NCI-H82 treated with DMSO at 0.1 percent for 48 hours (cell line): Measurements from ENCODE around the gene KMT2E.

Experiments
- DNase-seq: peaks from one replicate; lab custom pipeline; 2025; ENCODE audit not compliant: unreplicated experiment; lab: John Stamatoyannopoulos, UW

The KMT2E gene

DNA sequence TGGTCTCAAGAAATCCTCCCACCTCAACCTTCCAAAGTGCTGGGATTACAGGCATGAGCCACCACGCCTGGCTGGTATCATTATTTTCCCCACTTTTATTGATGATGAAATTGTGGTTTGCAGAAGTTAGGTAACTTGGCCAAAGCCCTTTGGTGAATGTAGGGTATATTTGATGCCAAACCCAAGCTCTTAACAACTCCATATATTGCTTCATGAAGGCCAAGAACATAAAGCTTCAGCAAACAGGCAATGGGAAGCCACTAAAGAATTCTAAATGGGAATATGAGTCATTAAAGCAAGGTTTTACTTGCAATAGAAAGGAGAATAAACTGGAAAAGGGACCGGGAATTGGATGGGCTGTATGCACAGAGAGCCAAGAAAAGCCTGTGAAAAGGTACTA, 142.7 kb downstream of the KMT2E start:
- no peak for DNase-seq

DNA sequence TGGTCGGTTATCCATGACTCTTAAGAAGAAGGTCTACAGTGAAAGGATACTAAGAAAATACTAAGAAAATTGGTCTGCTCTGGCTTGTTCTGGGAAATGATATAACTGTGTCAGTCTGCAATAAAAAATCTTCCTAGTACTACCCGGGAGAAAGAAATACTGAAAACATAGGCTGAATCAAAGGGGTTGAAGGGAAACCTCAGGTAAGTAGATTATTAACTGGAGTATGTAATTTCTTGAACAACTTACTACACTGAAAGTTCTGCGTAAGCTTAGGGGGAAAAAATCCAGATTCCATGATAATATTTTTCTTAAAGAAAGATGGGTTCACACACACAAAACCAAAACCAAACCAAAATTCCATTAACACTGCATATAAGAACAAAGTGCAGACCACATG, 143.3 kb downstream of the KMT2E start:
- DNase-seq, result no peak

DNA sequence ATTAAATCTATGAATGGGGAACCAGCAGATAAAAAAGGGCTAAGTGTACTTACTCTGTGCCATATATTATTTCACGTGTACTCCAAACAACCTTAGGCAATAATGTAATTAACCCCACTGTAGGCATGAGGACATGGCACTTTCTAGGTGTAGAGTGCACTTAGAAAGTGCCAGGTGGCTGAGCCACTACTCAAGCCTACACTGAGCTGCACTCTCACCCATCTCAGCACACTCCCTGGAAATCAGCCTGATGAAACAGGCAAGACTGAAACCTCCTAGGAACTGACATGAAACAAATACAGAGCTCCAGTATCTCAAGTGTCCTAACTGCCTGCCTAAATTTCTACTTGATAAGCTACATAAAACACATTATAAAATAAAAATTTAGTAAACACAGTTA, 147.4 kb downstream of the KMT2E start:
- no peak for DNase-seq
